ENCODE data around the gene CLEC18C.
"Not testable (repeated sequence)": the region's sequence is repeated elsewhere in the genome, so short reads cannot be mapped to it uniquely, and the experiment has no call there.

Gene CLEC18C

DNA sequence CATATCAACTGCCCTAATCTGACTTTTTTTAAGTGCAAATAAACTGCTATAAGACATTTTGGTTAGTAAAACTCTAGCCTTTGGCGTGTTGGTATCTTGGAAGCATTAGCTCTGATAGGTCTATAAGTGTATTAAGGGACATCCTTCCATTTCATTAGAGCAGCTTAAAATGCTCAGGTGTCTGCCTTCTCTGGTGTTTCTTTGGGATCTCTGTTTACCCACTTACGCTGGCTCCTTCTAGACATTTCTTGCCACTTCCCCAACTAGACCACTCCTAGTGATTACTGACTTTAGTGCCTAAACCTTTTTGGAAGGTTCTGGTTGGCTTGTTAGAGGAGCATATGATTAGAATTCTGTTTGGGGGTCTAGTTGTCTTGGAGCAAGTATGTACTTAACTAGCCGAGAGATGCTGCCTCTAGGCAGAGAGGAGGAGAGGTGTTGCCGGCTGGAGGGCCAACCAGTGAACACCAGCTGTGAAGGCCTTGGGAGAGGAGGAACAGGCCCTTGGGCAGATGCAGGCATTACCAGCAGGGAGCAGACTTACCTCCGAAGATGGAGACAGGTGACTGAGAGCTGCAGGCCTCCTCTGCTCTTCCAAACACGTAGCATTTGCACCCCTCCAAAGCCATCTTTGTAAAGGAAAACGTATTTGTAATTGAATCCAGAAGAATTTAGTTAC, 15.2 kb upstream of the CLEC18C start:
- in situ Hi-C loops (cut with MboI; ENCODE audit: low sequenced_read_pairs): no loop called here

DNA sequence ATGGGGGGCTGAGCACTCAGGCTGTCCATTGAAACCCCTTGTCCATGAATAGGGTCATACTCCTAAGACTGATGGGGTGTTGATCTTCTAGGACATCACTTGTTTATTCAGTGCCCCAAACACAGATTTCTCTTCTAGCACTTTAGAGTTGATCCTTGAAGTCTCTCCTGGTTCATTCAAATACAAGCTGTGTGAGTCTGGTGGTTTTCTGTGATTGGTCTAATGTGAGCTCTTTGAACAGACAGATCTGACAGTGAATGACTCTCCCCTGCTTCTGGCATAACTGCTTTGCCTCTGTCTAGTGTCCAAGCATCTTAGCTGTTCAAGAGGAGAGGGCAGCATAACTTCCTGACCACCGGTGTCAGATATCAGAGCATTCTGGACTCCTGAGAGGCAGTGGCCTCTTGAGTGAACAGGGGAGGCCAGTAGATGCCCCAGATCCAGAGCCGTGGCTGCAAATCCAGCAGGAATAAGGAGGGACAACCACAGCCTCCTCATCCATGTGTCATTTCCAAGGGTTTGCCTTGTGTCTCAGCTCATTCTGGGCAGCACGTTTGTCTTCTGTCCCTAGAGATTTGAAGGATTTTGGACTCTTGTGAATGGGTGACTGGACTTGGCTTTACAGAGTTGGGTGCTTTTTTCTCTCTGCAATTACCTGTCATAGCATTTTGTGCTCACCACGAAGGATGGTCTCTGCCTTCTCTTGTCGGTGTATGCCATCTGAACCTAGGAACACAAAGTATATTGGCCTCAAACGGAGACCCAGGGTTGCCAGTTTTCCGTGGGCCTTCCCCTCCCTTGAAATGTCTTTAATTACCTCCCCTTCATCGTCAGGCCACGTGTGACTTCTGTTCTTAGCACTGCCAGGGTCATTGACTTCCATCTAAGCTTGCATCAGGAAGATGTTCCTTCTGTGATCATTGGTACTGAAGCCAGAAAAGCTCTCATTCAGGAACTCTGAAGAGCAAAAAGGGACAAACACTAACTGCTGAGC, 13.9 kb upstream of the CLEC18C start:
- in situ Hi-C loops (cut with MboI; ENCODE audit: low sequenced_read_pairs): no loop called here

DNA sequence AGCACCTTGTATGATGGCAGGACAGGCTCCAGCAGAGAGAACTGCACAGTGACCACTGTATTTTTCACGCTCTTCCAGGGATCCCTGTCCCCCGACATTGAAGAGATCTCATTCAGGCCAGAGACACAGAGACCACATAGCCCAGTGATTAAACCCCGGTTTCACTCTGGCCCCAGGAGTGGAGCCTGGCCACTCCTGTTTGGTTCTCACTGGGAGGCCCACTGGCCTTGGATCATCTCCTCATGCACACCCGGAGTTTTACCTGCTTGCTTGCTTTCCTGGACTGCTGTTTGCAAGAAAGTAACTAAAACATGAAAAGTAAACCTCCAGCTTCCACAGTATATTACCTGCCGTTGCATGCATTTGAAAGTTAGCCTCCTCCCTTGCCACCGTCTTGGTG, 13.2 kb upstream of the CLEC18C start:
- in situ Hi-C loops (cut with MboI; ENCODE audit: low sequenced_read_pairs): no loop called here

DNA sequence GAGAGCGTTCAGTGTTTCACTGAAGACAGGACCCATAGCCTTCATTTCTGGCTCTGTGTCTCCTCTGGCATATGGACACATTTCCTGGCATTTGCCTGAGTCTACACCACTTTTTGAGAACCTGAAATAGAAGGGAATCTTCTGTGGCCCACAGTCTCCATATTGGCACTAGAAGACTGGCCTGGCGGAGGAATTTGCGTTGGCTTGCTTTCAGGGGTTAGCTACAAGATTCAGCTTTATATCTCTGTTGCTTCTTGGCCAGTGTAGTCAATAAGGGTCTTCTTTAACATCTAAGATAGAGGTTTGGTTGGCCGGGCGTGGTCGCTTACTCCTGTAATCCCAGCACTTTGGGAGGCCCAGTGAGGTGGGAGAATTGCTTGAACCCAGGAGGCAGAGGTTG, 12.8 kb upstream of the CLEC18C start:
- in situ Hi-C loops (cut with MboI; ENCODE audit: low sequenced_read_pairs): no loop called here

DNA sequence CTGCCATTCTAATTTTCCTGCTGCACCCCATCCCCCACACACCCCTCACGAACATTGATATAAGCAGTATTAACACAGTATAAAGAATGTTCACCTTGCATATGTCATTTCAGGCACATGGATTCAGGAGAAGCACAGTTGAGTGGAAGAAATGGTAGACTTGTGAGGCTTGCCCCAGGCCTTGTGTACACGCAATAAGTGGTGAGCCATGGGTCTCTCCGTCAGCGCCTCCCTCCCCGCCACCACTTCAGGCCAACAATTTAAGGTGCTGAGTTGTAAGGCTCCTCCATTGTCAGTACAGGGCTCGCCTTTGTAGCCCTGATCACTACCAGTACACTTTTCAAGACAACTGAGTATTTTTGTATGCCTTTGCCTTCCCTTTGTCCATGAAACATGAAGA, 12.2 kb upstream of the CLEC18C start:
- in situ Hi-C loops (cut with MboI; ENCODE audit: low sequenced_read_pairs): no loop called here

DNA sequence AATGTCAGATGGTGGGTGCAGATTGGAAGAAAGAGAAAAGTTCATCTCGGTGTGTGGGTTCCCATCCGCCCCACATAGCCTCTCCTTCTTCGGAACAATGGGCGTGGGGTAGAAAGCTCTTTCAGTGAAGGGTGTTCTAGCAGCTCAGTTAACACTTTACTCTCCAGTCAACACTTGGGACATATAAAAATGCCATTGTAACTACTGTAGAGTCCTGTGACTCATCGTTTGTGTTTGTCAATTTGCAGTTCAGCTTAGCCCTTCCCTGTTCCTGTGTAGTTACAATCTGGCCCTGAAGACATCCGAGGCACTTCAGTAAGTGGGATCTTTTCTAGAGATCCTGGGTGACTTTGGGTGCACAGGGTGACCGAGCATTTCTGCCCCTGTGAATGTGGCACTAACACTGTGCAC, 11.5 kb upstream of the CLEC18C start:
- in situ Hi-C loops (cut with MboI; ENCODE audit: low sequenced_read_pairs): no loop called here

DNA sequence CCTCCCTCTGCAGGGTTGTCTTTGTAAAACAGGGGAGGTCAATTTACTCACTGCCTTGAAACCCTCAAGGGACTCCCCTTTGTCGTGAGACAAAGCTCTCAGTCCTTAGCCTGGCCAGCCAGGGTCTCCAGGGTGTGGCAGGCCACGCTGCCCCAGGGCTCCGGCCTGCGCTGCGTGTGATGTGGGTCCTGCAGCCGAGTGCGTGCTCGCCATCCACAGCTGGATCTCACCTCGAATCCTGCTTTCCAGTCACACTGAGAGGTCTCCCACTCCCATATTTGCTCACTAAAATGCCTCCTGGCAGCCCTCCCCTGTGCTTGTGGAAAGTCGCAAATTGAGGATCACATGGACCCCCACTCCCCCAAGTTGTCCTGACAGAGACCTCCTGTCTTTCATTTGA, 10.0 kb upstream of the CLEC18C start:
- in situ Hi-C loops (cut with MboI; ENCODE audit: low sequenced_read_pairs): no loop called here

DNA sequence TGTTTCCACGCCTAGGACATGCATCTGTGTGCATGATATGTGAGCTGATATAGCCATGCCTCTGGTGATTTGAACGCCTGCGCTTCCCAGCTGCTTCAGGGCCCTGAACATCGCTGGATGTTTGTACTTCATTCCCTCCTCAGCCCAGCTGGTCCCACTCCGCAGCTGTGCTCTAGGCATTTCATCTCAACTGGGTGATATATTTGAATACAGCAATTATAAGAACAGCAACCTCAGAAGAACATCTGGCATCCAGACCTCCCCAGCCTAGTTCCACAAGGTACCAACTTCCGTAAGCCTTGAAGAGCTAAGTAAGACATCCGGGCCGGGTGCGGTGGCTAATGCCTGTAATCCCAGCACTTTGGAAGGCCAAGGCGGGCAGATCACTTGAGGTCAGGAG, 6.9 kb upstream of the CLEC18C start:
- in situ Hi-C loops (cut with MboI; ENCODE audit: low sequenced_read_pairs): not testable (repeated sequence)

DNA sequence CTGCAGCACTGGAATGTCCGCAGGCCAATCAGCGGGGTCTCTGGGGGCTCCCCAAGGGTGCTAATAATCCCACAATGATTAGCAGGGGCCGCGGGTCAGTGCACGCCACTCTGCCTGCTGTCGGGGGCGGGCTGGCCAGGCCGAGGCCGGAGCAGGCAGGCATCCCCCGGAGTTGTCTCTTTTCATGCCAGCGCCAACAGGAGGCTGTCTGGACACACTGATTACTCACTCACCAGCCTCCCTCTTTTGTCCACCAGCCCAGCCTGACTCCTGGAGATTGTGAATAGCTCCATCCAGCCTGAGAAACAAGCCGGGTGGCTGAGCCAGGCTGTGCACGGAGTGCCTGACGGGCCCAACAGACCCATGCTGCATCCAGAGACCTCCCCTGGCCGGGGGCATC, 329 bp downstream of the CLEC18C start:
- in situ Hi-C loops (cut with MboI; ENCODE audit: low sequenced_read_pairs): not testable (repeated sequence)

DNA sequence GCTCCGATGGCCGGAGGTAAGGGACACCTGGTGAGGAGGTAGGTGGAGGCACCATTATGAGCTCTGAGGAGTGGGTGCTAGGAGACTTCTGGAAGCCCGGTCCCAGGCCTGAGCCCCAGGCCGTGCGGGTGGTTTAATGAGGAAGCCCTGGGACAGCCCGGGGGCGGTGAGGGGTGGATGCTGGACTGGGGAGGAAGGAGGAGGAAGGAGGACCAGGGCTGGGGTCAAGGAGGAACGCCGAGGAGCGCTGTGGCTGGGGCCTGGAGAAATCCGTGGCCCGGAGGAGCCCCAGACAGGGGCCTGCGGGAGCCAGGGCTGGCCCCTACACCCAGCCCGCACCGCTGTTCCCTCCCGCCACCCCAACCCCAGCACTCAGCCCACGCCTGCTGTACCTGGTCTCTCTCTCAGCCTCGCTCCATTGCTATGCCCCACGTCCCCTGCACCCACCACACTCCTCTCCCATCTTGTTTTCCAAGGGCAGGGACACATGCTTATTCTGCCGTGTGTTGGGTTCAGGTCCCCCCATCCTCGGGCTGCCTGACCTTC, 873 bp downstream of the CLEC18C start:
- in situ Hi-C loops (cut with MboI; ENCODE audit: low sequenced_read_pairs): not testable (repeated sequence)

DNA sequence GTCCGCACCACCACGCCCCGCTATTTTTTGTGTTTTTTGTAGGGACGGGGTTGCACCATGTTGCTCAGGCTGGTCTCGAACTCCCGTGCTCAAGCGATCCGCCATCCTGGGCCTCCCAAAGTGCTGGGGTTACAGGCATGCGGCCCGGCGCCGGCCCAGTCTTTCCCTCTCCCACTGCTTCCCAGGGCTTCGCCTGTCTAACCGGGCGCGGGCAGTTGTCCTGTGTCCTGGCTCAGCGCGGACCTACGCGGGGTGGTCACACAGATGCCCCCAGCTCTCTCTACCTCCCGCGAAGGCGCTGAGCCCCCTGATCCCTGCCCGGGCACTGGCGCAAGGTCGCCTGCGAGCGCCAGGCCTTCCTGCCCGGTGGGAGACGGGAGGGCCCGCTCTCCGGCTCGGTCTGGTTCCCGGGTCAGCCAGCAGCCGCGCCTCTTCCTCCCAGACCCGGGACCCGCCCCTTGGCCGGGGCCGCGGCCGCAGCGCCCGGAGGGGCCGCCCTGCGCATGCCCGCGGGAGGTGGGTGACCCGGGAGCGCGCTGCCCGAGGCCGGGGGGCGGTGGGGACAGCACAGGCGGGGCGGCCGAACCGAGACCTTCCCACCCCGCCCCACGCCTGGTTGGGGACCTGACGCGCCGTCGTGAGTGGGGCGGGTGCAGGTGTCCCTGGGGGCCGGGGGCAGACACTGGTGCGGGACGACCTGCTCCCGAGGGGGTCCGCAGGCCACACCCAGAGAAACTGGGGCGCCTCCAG, 14.4 kb downstream of the CLEC18C start:
- in situ Hi-C loops (cut with MboI; ENCODE audit: low sequenced_read_pairs): not testable (repeated sequence)

DNA sequence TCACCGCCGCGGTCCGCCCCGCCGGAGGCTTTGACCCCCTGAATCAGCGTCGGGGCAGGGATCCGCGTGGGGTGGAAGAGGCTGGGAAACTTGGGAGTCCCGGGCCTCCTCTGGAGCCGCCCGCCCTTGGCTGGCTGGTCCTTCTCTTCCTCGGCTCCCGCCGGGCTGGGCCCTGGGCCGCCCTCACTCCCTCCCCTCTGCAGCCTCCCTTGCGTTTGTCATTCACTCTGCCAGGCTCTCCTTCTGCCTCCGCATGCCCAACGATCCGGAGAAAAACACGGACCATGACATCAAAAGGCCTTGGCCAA, 15.0 kb downstream of the CLEC18C start:
- in situ Hi-C loops (cut with MboI; ENCODE audit: low sequenced_read_pairs): not testable (repeated sequence)

DNA sequence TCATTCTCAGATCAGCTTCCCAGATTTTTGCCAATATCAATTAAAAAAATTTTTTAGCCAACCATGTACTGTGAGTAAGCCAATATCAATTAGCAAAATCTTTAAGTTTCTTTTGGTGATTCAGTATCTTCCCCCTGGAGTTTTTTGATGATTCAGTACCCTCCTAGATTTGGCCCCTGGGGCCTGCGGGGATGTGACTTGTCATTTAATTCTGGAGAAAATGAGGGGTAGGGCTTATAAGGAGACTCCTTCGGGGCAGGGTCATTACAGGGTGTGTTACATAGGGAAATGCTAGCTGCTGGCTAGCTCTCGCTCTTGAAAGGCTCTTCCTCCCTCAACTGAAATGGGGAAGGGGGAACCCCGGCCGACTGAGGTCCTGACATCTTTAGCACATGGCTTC, 17.0 kb downstream of the CLEC18C start:
- in situ Hi-C loops (cut with MboI; ENCODE audit: low sequenced_read_pairs): not testable (repeated sequence)

DNA sequence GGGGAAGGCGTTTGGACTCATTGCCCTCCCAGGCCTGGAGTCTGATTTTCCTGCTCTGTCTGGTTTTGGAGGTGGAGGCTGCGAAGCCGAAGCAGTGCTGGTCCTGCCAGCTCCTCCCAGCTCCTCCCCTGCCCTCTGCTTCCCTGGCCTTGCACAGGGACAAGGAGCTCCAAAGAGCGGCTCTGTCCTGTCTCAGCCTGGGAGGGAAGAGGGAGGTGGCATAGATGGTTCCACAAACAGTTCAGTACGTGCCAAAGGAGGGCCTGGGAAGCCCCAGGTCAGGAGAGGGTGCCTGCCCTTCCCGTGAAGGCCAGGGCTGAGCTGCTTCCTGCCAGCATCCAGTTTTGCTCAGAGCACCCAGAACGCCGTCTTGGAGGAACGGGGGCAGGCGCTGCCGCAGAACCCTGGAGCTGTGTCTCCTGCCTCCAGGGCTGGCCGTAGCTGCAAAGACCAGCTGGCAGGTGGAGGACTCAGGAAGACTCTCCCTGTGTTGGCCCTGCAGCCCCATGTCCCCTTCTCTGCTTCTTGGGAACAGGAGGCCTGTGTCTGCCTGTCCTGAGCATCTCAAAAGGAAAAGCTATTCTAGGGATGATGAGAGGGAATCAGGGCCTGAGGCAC, 23.2 kb downstream of the CLEC18C start:
- in situ Hi-C loops (cut with MboI; ENCODE audit: low sequenced_read_pairs): not testable (repeated sequence)

DNA sequence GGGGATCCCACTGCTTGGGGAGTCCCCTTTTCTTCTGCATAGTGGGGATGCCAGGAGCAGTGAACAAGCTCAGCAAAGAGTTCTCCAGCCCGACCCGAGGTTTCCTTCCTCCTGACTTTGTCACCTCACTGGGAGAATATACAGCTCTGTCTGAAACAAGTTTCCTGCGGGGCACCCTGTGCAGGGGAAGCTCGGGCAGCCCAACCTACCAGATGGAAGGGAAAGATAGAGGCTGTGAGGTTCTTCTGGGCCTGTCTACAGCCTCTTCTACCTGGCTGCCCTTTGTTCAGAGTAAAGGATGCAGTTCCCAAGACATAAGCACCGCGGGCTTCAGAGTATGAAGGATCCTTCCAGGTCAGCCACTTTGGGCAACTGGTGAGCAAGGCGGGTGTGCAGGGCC, 24.0 kb downstream of the CLEC18C start:
- in situ Hi-C loops (cut with MboI; ENCODE audit: low sequenced_read_pairs): not testable (repeated sequence)

DNA sequence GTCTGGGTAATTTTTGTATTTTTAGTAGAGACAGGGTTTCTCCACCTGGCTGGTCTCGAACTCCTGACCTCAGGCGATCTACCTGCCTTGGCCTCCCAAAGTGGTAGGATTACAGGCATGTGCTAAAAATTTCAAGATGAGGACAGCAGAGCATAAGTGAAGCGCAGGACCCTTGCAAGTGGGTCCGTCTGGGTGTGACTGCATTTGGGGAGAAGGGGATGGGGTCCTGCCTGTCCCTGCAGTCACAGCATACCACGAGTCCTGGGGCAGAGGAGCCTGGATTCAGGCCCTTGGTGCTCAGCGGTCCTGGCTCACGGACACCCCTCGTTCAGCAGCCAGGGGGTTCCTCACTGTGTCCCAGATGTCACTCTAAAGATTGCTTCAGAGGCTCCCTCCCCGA, 24.6 kb downstream of the CLEC18C start:
- in situ Hi-C loops (cut with MboI; ENCODE audit: low sequenced_read_pairs): not testable (repeated sequence)

DNA sequence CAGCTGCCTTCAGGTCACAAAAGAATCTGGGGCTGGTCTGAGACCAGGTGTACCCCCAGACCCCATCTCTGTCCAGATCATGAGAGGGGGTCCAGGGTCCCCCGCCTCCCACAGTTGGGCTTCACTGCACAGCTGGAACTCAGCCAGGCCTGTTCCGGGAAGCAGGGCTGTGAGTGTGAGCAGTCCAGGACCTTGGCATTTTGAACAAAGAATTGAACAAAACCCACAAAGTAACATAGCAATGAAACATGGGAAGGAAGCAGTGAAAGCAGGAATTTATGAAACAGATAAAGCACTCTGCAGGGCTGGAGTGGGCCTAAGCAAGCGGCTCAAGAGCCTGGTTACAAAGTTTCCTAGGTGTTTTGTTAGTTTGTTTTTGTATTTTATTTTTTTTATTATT, 25.1 kb downstream of the CLEC18C start:
- in situ Hi-C loops (cut with MboI; ENCODE audit: low sequenced_read_pairs): not testable (repeated sequence)

DNA sequence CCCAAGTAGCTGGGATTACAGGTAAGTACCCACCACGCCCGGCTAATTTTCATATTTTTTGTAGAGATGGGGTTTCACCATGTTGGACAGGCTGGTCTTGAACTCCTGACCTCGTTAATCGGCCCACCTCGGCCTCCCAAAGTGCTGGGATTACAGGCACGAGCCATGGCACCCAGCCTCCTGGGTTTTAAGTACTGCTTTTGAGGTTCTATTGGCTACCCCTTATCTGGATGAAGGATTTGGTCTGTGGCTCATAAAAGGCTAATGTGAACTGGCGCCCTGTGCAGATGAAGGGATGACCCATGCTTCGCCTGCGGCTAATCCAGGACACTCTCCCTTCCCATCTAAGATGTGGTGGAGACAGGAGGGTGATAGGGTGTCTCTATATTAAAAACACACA, 25.6 kb downstream of the CLEC18C start:
- in situ Hi-C loops (cut with MboI; ENCODE audit: low sequenced_read_pairs): not testable (repeated sequence)

DNA sequence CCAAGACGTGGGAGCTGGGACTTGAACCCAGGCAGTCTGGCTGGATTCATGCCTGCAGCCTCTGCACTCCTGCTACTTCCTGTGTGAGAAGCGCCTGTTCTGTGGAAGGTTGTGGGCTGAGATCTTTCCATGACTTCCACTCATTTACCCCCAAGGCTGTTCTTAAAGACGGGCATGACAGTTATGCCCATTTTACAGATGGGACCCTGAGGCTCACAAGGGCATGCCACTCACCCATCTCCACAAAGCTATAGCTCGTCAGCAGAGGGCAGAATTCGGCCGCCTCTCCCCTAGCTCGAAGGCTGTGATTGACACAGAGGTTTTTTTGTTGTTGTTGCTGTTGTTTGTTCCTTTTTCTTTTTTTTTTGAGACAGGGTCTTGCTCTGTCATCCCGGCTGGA, 26.5 kb downstream of the CLEC18C start:
- in situ Hi-C loops (cut with MboI; ENCODE audit: low sequenced_read_pairs): not testable (repeated sequence)

DNA sequence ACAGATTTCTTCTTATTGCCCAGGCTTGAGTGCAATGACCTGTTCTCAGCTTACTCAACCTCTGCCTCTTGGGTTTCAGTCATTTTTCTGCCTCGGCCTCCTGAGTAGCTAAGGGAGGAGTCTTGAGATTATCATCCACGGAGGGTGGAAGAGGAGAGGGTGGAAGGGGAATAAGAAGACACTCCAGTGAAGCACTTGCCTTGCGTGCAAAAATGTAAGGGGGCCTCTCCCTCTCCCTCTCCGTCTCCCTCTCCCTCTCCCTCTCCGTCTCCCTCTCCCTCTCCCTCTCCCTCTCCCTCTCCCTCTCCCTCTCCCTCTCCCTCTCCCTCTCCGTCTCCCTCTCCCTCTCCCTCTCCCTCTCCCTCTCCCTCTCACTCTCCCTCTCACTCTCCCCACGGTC, 29.9 kb downstream of the CLEC18C start:
- in situ Hi-C loops (cut with MboI; ENCODE audit: low sequenced_read_pairs): not testable (repeated sequence)

DNA sequence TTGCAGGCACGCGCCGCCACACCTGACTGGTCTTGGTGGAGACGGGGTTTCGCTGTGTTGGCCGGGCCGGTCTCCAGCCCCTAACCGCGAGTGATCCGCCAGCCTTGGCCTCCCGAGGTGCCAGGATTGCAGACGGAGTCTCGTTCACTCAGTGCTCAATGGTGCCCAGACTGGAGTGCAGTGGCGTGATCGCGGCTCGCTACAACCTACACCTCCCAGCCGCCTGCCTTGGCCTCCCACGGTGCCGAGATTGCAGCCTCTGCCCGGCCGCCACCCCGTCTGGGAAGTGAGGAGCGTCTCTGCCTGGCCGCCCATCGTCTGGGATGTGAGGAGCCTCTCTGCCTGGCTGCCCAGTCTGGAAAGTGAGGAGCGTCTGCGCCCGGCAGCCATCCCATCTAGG, 30.4 kb downstream of the CLEC18C start:
- in situ Hi-C loops (cut with MboI; ENCODE audit: low sequenced_read_pairs): not testable (repeated sequence)

Data from HL-60/S4 treated with phorbol 12-myristate 13-acetate at 8.2 ng/mL for 4 days and 3 days (cell line).